GM19023 (cell line): Measurements from ENCODE around the gene POR.

Source experiments
- ATAC-seq: cut with Tn5 transposase; IDR thresholded peaks from one replicate; pipeline ENCODE4 v1.9.1; 2021; ENCODE audit warnings: mild to moderate bottlenecking, moderate library complexity; ENCODE audit not compliant: unreplicated experiment

The POR gene

DNA sequence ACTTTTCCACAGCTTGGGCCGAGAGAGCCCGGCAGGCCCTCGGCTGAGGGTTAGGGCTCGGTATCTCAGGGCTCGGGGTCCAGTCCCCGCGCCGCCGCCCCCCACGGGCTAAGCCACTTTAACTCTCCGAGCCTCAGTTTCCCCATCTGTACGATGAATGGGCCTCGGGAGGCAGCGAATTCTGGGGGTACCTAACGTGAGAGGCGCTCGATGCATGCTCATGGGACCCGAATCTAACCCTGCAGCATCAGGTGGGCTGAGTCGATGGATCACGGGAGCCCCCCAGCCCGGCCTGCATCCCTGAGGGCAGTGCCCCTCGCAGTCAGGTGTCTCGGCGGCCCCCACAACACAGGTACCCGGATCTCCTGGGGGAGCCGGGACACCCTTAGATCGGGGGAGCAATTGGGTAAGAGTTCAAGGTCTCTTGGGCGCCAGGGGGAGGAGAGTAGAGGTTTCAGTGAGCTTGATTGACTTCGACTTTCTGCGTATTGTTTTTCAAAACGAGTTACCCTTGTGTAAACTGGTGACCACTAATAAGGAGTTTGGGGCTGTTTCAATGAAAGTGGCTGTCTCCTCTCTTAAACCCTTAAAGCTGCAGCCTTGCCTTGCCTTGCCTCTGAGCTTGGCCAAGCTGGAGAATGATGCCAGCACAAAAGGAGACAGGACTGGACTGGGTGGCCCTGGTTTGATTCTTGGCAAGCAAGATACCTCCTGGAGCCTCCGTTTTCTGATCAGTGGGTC, 631 bp downstream of the POR start:
- ATAC-seq, result no peak

DNA sequence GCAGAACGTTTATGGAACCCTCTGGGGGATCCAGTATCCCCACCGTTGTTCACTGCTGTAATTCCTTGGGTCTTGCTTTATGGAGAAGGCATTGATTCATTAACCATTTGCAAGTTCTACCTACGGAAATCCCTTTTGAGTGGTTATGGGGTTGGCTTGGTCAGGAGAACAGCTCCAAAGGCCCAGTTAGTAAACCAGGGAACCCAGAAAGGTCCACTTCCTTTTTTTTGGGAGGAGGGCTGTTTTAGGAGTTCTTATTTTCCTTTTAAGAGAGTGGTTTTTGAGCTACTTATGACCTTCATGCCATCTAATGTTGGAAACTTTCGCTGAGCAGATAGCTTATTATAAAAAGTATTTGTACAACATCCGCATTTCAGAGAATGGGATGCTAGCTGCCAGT, 1.3 kb downstream of the POR start:
- ATAC-seq, result no peak

DNA sequence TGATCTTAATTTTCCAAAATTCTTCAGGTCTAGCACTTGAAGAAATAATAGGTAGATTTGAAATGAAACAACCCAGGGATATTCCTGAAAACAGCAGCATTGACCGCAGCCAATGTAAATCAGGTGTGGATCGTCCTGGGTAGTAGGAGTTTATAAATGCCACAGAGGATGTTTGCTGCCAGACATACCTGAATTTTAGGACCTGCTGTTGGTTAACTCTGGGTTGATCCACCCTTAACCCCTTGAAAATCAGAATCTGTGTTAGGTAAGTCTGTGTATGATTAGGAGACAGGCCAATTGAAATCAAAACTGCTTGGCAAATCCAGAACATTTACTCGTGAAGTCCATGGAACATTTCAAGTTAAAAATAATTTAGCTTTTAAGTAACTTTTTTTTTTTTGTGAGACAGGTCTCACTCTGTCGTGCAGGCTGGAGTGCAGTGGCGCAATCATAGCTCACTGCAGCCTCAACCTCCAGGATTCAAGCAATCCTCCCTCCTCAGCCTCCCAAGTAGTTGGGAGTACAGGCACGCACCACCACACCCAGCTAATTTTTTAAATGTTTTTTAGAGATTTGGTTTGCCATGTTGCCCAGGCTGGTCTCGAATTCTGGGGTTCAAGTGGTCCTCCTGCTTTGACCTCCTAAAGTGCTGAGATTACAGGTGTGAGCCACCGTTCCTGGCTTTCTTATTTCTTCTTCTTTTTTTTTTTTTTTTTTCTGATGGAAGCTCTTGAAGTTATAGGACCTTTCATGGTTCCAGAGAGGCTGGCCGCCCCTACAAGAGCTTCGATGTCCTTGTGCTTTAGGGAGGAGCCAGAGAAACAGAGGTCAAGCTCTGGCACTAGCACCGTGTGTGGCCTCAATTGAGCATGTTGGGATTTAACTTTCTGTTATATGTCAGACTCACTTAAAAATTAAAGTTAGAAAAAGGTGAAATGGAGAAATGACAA, 2.0 kb downstream of the POR start:
- no peak for ATAC-seq

DNA sequence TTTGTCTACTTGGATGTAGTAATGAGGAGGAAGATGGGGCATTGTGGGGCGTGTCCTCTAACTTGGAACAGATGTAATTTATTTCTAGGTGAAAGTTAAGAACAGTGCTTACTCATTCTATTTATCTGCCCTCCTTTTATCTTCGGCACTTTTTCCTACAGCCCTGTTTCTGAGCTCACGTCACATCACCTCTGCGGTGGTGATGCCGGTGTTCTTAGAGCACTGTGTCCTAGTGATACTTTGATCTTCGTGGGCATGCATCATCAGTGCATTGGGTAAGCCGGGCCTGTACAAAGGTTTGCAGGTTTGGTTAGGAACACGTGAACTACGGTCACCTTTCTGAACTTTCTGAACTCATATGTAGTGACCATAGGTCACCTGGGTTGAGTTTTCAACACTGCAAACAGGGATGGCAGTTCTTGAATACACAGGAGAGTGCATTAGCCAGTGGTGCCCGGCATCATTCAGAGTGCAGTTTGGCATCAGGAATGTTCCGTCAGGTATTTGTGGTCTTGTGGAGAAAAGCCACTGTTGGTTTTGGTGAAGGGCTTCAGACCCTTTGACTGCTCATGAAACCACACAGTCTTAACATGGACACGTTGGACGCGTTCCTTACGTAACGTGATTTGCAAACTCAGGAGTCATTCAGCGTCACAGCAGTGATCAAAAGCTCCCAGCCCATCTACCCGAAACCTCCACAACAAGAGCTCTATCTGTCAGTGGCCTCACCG, 5.6 kb downstream of the POR start:
- no peak for ATAC-seq

- no peak for ATAC-seq
Observed at GRCh38 chr7:75921479-75921878, 6.5 kb downstream of the POR start.

DNA sequence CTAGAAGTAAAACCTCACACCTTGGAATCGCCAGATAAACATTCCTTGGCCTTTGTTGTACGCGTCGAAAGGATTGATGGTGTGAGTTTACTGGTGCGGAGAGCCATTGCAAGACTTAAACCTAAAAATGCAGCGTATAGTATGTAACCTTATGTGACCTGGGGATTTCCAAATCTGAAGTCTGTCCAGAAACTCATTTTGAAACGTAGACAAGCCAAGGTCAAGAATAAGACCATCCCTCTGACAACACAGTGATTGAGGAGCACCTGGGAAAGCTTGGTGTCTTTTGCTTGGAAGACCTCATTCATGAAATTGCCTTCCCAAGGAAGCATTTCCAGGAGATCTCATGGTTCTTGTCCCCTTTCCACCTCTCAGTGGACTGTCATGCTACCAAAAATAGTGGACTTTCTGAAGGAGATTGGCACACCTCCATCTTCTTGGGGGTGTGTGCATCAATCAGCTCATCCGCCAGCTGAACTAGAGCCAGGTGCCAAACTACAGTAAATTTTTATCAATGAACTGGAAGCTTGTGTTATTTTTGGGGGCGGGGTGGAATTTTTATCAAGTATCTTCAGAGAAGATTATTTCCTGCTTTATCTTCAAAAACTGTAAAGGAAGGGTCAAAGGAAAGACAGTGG, 8.1 kb downstream of the POR start:
- no peak for ATAC-seq

DNA sequence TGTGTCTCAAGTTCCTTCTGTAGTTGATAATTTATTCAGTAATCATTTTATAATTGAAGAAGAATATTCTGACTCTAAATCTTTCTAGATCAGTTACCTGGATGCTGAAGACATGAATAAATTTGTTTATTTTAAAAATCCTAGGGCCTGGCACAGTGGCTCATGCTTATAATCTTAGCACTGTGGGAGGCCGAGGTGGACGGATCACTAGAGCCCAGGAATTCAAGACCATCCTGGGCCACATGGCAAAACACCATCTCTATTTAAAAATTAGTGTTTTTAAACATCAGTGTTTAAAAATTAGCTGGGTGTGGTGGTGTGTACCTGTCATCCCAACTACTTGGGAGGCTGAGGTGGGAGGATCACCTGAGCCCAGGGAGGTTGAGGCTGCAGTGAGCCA, 9.3 kb downstream of the POR start:
- no peak for ATAC-seq

DNA sequence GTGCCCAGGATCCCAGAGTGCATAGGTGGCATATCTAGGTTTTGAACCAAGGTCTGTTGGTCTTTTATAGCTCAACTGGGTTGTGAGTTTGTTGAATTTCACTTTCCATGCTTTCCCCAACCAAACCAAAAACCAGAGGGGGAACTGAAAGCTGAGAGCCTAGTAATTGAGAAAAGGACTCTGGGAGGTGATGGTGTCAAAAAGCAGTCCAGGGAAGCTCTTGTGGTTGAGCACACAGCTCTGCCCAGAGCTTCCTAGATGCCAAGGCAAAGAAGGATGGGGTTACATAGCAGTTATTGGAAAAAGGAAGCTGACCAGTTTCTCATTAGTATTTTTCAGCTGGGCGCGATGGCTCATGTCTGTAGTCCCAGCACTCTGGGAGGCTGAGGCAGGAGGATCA, 9.9 kb downstream of the POR start:
- no peak for ATAC-seq

DNA sequence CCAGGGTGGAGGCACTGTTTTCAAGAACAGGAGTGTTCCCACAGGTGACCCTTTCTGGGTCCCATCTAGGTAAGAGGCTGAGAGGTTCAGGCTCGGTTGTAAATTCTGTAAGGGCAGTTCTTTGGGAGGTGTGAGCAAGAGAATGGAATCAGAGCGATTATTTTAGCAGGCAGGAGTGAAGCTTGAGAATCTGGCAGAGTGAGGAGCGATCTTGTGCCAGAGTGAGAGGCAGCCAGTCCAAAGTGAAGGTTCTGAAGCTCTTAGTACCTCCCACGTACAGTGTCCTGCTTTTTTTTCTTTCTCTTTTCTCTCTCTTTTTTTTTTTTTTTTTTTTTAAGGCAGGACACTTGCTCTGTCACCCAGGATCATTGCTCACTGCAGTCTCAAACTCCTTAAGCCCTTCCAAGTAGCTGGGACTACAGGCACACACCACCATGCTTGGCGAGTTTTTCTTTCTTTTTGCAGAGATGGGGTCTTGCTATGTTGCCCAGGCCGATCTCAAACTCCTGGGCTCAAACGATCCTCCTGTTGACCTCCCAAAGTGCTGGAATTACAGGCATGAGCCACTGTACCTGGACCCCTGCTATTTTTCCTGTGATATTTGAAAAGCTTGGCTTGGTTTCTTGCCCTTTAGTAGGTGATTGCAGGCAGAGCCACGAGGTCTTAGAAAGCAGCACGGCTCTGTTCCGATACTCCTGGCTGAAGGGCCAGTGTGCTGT, 10.9 kb downstream of the POR start:
- ATAC-seq, result no peak

DNA sequence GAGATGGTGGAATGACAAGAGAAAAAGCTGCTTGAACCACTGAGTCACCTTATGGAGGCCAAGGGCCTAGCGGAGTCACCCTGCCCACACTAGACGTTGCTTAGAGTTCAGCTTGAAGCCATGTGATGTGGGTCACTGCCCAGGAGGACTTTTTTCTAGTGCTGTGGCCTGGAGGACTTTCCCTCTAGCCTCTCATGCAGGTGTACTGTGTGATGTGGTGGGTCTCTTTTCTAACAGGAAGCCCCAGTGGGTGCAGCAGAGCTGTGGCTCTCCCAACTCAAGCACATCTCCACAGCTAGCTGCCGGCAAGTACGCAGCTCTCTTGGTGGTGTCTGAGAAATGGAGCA, 13.6 kb downstream of the POR start:
- ATAC-seq, result peak; percentile 92

GRCh38 chr7:75931680-75932079, 16.7 kb downstream of the POR start:
- no peak for ATAC-seq

- no peak for ATAC-seq
Observed at GRCh38 chr7:75937958-75938786, 23.2 kb downstream of the POR start.

DNA sequence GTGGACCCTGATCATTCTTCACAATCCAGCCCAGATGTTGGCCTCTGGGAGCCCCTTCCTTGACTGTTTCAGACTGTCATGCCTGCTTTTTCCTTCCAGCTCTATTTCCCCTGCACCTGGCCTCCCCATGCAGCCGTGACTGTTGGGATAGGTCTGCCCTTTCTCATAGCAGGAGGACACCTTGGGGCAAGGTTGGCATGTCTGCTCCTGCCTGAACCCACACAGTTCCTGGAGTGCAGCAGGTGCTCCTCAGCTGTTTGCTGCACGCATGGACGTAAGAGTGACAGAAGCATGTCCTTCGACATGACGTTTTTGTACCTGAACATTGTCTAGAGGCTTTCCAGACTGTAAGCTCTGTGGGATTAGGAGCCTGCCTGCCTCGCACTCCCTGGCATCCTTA, 24.0 kb downstream of the POR start:
- no peak for ATAC-seq

DNA sequence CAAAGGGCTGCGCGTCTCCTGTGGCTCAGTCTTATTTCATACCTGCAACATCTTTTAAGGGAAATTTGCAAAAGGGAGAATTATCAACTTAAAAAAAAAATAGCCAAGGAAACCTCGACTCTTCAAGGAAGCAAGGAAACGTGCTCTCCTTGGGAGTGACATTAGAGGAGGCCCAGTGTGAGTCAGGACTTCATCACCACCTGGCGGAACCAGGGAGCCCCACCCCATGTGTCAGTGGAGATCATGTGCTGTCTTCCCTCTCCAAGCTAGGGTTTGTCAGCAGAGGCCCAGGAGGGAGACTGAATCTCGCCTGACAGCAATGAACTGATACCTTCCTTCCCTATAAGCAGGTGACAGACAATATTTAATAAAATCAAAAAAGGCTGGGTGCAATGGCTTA, 28.9 kb downstream of the POR start:
- ATAC-seq, result no peak

DNA sequence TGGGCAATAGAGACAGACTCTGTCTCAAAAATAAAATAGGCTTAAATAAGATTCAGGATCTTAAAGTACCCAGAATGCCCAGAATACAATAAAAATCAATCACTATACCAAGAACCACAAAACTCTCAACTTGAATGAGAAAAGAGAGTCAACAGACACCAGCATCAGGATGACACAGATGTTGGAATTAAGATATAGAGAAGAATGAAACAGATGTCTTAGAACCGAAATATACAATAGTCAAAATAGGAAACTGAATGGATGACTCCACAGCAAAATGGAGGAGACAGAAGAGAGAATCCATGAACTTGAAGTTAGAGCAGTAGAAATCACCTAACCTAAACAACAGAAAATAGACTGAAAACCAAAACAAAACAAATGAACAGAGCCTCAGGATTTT, 29.6 kb downstream of the POR start:
- ATAC-seq, result no peak

DNA sequence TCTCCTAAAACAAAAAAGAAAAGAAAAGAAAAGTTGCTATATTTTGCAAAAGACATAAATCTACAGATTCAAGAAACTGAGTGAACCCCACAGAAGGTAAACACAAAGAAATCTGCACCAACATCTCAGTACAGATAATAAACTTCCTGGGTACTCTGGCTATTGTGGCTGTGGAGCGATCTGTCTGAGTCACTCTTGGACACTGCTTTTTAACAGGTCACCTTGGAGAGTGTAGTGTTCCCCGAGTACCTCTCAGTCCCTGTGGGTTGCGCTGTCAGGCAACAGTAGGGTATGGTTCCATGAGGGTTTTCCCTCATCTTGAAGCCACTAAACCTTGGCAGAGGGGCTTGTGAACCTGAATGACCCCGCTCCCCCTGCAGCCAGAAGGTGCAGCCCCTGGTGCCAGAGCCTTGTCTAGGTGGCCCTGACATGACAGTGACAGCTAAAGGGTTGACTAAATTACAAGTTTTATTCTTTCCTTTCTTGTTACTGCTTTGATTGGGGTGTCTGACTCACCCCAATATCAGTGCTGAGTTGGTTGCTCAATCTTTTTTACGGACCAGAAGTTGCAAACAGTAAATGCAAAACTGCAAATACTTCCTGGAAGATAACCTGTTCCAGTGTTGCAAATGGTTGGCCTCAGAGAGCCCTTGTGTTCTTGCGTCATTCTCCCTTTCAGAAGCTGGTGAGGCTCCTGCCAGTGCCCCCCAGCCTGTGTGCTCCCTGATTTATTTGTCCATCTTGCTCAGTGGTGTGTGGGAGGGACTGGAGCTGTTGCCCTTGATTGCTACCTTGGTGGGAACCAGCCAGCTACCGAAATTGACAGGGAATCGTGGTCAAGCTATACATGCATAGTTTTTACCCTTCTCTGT, 30.6 kb downstream of the POR start:
- ATAC-seq, result no peak

GRCh38 chr7:75946207-75946855, 31.4 kb downstream of the POR start:
- no peak for ATAC-seq

DNA sequence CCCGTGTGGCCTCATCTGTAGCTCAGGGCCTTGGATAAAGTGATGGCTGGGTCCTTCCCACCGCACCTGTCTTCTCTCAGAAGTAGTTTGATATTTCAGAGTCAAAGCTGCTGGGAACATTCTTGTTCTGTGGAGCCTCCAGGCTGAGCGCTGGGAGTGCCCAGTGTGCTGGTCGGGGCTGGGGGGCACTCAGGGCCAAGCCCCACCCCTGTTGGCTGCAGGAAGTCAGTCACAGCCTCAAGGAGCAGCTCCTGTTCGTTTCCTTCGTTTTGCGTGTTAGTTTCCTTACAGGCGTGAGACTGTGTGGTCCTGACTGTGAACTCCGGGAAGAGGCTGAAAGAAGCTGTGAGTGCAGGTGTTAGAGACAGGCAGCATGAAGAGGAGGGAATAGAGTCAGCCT, 33.2 kb downstream of the POR start:
- no peak for ATAC-seq
